ENCODE measurements around the gene BLVRB.

DNA sequence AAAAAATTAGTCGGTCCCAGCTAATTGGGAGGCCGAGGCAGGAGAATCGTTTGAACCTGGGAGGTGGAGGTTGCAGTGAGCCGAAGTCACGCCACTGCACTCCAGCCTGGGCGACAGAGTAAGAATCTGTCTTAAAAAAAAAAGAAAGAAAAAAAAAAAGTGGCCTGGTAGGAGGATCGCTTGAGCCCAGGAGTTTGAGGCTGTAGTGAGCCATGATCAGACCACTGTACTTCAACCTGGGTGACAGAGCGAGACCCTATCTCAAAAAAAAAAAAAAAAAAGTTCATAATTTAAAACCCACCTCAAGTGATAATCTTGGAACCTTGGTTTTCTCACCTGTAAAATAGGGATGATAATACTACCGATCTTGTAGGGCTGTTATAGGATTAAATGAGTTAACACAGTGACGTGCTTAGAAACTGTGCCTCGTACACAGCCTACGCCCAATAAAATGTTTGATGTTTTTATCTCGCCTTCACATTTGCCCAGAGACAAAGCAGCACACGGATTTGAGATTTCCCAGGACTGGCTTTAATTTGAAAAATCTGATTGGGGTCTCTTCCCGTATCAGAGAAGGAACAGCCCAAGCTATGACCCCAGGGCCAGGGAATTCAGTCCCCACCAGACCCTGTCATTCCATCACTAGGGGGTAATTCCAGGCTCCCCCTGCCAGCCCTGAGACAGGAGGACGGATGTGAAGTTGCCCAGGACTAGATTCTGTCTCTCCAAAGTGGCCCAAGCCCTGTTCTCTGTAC is 43.4 kb downstream of the BLVRB start:
- TF ChIP-seq, protein P1, sequence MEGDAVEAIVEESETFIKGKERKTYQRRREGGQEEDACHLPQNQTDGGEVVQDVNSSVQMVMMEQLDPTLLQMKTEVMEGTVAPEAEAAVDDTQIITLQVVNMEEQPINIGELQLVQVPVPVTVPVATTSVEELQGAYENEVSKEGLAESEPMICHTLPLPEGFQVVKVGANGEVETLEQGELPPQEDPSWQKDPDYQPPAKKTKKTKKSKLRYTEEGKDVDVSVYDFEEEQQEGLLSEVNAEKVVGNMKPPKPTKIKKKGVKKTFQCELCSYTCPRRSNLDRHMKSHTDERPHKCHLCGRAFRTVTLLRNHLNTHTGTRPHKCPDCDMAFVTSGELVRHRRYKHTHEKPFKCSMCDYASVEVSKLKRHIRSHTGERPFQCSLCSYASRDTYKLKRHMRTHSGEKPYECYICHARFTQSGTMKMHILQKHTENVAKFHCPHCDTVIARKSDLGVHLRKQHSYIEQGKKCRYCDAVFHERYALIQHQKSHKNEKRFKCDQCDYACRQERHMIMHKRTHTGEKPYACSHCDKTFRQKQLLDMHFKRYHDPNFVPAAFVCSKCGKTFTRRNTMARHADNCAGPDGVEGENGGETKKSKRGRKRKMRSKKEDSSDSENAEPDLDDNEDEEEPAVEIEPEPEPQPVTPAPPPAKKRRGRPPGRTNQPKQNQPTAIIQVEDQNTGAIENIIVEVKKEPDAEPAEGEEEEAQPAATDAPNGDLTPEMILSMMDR (IDR thresholded peaks at IDR 0.05), result no peak
- TF ChIP-seq EP300 (IDR thresholded peaks at IDR 0.05) (no peak), POLR2A (IDR thresholded peaks at IDR 0.05) (no peak)
